ENCODE results near the gene MYO1D. TPM values are rescaled to one million over a fixed set of nuclear protein-coding genes. Genes with fewer than 3 reads are reported as not detected.
"Not testable (repeated sequence)": the region's sequence is repeated elsewhere in the genome, so short reads cannot be mapped to it uniquely, and the experiment has no call there.

The MYO1D gene
- total and polyA plus RNA-seq, 2 experiments from 2014 or later: 34.3 to 43.7 TPM

- no peaks in the 10 kb centered on the region for H3K4me1 ChIP-seq (ENCODE audit: low read depth)
- no peaks in the 10 kb centered on the region for H3K27me3 ChIP-seq
- no peaks in the 10 kb centered on the region for H3K36me3 ChIP-seq
- no peak for DNase-seq (ENCODE audit: low read depth in 1 of 2, low spot score in 1 of 2)
- no peaks in the 10 kb centered on the region for H3K9me3 ChIP-seq (ENCODE audit: low read depth)
- no peak overlapping the region for H3K27ac ChIP-seq
- no peak for TF ChIP-seq CTCF (IDR thresholded peaks at IDR 0.05; ENCODE audit: low read depth, low read length)
- H3K4me3 ChIP-seq: no peak overlapping the region
Measured at GRCh38 chr17:32824334-32824733, 52.6 kb downstream of the MYO1D start.

GRCh38 chr17:32822996-32823395, 53.9 kb downstream of the MYO1D start:
- no peaks in the 10 kb centered on the region for H3K9me3 ChIP-seq (ENCODE audit: low read depth)
- no peaks in the 10 kb centered on the region for H3K4me1 ChIP-seq (ENCODE audit: low read depth)
- H3K4me3 ChIP-seq: peak overlapping the region; percentile 16
- H3K36me3 ChIP-seq: no peaks in the 10 kb centered on the region
- no peak overlapping the region for H3K27ac ChIP-seq
- TF ChIP-seq CTCF (IDR thresholded peaks at IDR 0.05; ENCODE audit: low read depth, low read length): no peak
- DNase-seq (ENCODE audit: low read depth in 1 of 2, low spot score in 1 of 2): peak in 1 of 2 donors; percentile 18
- no peaks in the 10 kb centered on the region for H3K27me3 ChIP-seq

- not testable (repeated sequence) for H3K27ac ChIP-seq; H3K9me3 ChIP-seq (ENCODE audit: low read depth); H3K36me3 ChIP-seq; H3K27me3 ChIP-seq; H3K4me1 ChIP-seq (ENCODE audit: low read depth)
- peak; percentile 12 to 20 for DNase-seq (ENCODE audit: low read depth in 1 of 2, low spot score in 1 of 2)
- peak overlapping the region; percentile 16 for H3K4me3 ChIP-seq
Measured at GRCh38 chr17:32821987-32822934, 54.7 kb downstream of the MYO1D start.

- no peak for TF ChIP-seq CTCF (IDR thresholded peaks at IDR 0.05; ENCODE audit: low read depth, low read length)
- Histone ChIP-seq H3K27ac (no peak overlapping the region), H3K4me1 (ENCODE audit: low read depth) (no peaks in the 10 kb centered on the region), H3K9me3 (ENCODE audit: low read depth) (no peaks in the 10 kb centered on the region), H3K27me3 (no peaks in the 10 kb centered on the region), H3K4me3 (no peak overlapping the region), H3K36me3 (no peaks in the 10 kb centered on the region)
- DNase-seq (ENCODE audit: low read depth in 1 of 2, low spot score in 1 of 2): no peak
Measured at GRCh38 chr17:32820440-32820839, 56.5 kb downstream of the MYO1D start.

- H3K4me3 ChIP-seq: no peak overlapping the region
- no peak for TF ChIP-seq CTCF (IDR thresholded peaks at IDR 0.05; ENCODE audit: low read depth, low read length)
Measured at GRCh38 chr17:32819787-32820186, 57.1 kb downstream of the MYO1D start.

GRCh38 chr17:32819035-32819434, 57.9 kb downstream of the MYO1D start:
- TF ChIP-seq CTCF (IDR thresholded peaks at IDR 0.05; ENCODE audit: low read depth, low read length): no peak
- peak in 1 of 2 donors; percentile 46 for DNase-seq (ENCODE audit: low read depth in 1 of 2, low spot score in 1 of 2)
- Histone ChIP-seq H3K27ac (no peak overlapping the region), H3K9me3 (ENCODE audit: low read depth) (no peaks in the 10 kb centered on the region), H3K36me3 (no peaks in the 10 kb centered on the region), H3K4me1 (ENCODE audit: low read depth) (no peaks in the 10 kb centered on the region), H3K27me3 (no peaks in the 10 kb centered on the region), H3K4me3 (no peak overlapping the region)

More at GRCh38 chr17:32819787-32820186, 57.1 kb downstream of the MYO1D start:
- no peak for DNase-seq (ENCODE audit: low read depth in 1 of 2, low spot score in 1 of 2)
- Histone ChIP-seq H3K27me3 (no peaks in the 10 kb centered on the region), H3K36me3 (no peaks in the 10 kb centered on the region), H3K9me3 (ENCODE audit: low read depth) (no peaks in the 10 kb centered on the region), H3K27ac (no peak overlapping the region), H3K4me1 (ENCODE audit: low read depth) (no peaks in the 10 kb centered on the region)
